HepG2 (cell line): ENCODE results near the gene MXRA7. TPM values are rescaled to one million over a fixed set of nuclear protein-coding genes. Genes with fewer than 3 reads are reported as not detected.

Experiments
- ARHGAP35 ChIP-seq: sonication (generic); formaldehyde crosslinking; IDR thresholded peaks from 2 replicates; pipeline ENCODE4 v1.9.0; 2022; ENCODE audit warnings: mild to moderate bottlenecking, inconsistent platforms, moderate library complexity, missing genetic modification reagents, borderline replicate concordance
- CEBPG ChIP-seq: IDR thresholded peaks from 2 replicates; pipeline ENCODE4 v1.6.1; 2016
- SMC3 ChIP-seq: IDR thresholded peaks from 2 replicates; pipeline ENCODE4 v1.6.1; 2011; ENCODE audit warnings: low read length, improper control_type of control experiment
- TARDBP ChIP-seq: sonication (generic); formaldehyde crosslinking; IDR thresholded peaks from 2 replicates; pipeline ENCODE4 v1.8.0; 2022; ENCODE audit warnings: mild to moderate bottlenecking, missing genetic modification reagents
- TP53 ChIP-seq: sonication (generic); formaldehyde crosslinking; conservative IDR thresholded peaks from 2 replicates; pipeline ENCODE4 v1.4.0; 2020; ENCODE audit warnings: missing genetic modification reagents
- ZEB1 ChIP-seq: IDR thresholded peaks from 2 replicates; pipeline ENCODE4 v1.6.1; 2012; ENCODE audit warnings: mild to moderate bottlenecking, low read depth, inconsistent platforms; ENCODE audit not compliant: insufficient replicate concordance
- ZNF274 ChIP-seq: sonication (generic); formaldehyde crosslinking; IDR thresholded peaks from 2 replicates; pipeline ENCODE4 v1.5.1; 2020; ENCODE audit warnings: mild to moderate bottlenecking, missing genetic modification reagents
- ZNF441 ChIP-seq: sonication (generic); formaldehyde crosslinking; IDR thresholded peaks from 2 replicates; pipeline ENCODE4 v1.7.0; 2021; ENCODE audit warnings: missing genetic modification reagents, borderline replicate concordance
- ZNF891 ChIP-seq: sonication (generic); formaldehyde crosslinking; IDR thresholded peaks from 2 replicates; pipeline ENCODE4 v1.5.0; 2020; ENCODE audit warnings: mild to moderate bottlenecking, missing genetic modification reagents
- polyA plus RNA-seq, 8 experiments: library from polyadenylated mRNA; depleted of rRNA in 3 of 8; stranded (reverse) in 7 of 8; unstranded in 1 of 8; fragments of >200 nt; fragmentation: Illumina TruSeq in 4 of 8; extraction: Trizol in 4 of 8; gene quantifications; 2 replicates each; pipeline versions ENCODE4 v1.2.1 to v1.2.3, GENCODE V29; 2011 to 2016; ENCODE audit warnings: low read depth in 4 of 8, missing spikeins in 1 of 8, mixed read lengths in 1 of 8; ENCODE audit not compliant: insufficient read depth in 1 of 8
- total RNA-seq, 5 experiments: library from RNA; depleted of rRNA; stranded (reverse); fragments of >200 nt; fragmentation: Illumina TruSeq; extraction: Trizol; gene quantifications; 2 replicates each; pipeline ENCODE4 v1.2.3, GENCODE V29; 2016; ENCODE audit warnings: low read depth in 1 of 5
- TF ChIP-seq, protein P1 (sequence below): sonication (generic); formaldehyde crosslinking; IDR thresholded peaks from 2 replicates; pipeline ENCODE4 v1.4.0; 2020; ENCODE audit warnings: low read depth, missing genetic modification reagents
- TF ChIP-seq, protein P2 (sequence below): sonication (generic); formaldehyde crosslinking; IDR thresholded peaks from 2 replicates; pipeline ENCODE4 v1.9.0; 2022; ENCODE audit warnings: low read depth, missing genetic modification reagents
- TF ChIP-seq, protein P3 (sequence below): IDR thresholded peaks from 2 replicates; pipeline ENCODE4 v1.6.1; 2016; ENCODE audit warnings: missing biosample characterization, missing genetic modification reagents, low read depth
- TF ChIP-seq, protein P4 (sequence below): sonication (generic); formaldehyde crosslinking; IDR thresholded peaks from 2 replicates; pipeline ENCODE4 v1.5.1; 2020; ENCODE audit warnings: mild to moderate bottlenecking, moderate library complexity, missing genetic modification reagents
- TF ChIP-seq, protein P5 (sequence below): sonication (generic); formaldehyde crosslinking; IDR thresholded peaks from 2 replicates; pipeline ENCODE4 v1.4.0; 2020; ENCODE audit warnings: mild to moderate bottlenecking, missing genetic modification reagents
- TF ChIP-seq, protein P6 (sequence below): sonication (generic); formaldehyde crosslinking; IDR thresholded peaks from 2 replicates; pipeline ENCODE4 v1.4.0; 2020; ENCODE audit warnings: missing genetic modification reagents, low read depth, mild to moderate bottlenecking, borderline replicate concordance
- TF ChIP-seq, protein P7 (sequence below): sonication (generic); formaldehyde crosslinking; IDR thresholded peaks from 2 replicates; pipeline ENCODE4 v1.4.0; 2020; ENCODE audit warnings: mild to moderate bottlenecking, missing genetic modification reagents

Gene MXRA7
- total and polyA plus RNA-seq, 2 of the 13 experiments (the other 11 are each of a cell fraction or from before 2014, with no cell fraction given): 44.8 to 112 TPM

DNA sequence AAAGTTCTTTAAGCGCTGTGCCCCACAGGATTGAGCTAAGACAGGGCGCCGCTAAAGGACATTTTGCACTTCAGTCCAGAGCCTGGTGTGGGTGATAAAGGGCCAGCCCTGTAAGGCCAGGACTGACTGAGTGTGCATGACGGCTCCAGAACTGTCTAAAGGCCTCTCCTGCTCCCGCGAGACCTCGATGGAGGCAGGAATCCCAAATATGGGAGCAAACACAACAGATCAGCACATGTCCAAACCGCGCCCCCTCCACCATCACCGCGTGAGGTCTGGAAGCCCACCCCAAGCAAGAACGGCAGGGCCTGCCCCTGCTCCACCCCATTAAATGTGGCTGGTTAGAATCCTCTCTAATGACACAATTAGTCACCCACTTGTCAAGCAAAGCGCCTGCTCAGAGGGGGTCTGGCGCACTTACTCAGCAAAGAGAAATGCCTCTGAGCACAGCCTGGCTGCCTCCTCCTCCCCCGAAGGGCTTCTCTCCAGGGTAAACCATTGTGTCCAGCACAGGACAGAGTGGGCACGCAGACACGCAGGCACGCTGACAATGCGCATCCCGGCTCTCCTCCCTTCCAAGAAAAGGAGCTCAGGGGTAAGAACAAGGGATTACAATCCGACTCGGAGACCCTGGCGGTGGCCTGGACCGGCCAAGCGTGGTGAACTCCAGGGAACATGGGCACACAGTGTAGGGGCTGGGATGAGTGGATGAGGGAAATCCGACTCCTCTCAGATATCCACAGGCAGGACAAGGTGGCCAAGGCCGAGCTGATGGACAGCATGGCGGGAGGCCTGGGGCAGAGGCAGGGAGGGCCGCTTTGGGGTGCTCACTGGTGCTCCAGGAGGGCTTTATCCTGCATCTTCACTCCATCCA, 1.5 kb downstream of the MXRA7 start (continued):
- TF ChIP-seq, protein P1, sequence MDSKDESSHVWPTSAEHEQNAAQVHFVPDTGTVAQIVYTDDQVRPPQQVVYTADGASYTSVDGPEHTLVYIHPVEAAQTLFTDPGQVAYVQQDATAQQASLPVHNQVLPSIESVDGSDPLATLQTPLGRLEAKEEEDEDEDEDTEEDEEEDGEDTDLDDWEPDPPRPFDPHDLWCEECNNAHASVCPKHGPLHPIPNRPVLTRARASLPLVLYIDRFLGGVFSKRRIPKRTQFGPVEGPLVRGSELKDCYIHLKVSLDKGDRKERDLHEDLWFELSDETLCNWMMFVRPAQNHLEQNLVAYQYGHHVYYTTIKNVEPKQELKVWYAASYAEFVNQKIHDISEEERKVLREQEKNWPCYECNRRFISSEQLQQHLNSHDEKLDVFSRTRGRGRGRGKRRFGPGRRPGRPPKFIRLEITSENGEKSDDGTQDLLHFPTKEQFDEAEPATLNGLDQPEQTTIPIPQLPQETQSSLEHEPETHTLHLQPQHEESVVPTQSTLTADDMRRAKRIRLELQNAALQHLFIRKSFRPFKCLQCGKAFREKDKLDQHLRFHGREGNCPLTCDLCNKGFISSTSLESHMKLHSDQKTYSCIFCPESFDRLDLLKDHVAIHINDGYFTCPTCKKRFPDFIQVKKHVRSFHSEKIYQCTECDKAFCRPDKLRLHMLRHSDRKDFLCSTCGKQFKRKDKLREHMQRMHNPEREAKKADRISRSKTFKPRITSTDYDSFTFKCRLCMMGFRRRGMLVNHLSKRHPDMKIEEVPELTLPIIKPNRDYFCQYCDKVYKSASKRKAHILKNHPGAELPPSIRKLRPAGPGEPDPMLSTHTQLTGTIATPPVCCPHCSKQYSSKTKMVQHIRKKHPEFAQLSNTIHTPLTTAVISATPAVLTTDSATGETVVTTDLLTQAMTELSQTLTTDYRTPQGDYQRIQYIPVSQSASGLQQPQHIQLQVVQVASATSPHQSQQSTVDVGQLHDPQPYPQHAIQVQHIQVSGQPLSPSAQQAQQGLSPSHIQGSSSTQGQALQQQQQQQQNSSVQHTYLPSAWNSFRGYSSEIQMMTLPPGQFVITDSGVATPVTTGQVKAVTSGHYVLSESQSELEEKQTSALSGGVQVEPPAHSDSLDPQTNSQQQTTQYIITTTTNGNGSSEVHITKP (CRISPR knock-in tag): no peak
- TF ChIP-seq, protein P2, sequence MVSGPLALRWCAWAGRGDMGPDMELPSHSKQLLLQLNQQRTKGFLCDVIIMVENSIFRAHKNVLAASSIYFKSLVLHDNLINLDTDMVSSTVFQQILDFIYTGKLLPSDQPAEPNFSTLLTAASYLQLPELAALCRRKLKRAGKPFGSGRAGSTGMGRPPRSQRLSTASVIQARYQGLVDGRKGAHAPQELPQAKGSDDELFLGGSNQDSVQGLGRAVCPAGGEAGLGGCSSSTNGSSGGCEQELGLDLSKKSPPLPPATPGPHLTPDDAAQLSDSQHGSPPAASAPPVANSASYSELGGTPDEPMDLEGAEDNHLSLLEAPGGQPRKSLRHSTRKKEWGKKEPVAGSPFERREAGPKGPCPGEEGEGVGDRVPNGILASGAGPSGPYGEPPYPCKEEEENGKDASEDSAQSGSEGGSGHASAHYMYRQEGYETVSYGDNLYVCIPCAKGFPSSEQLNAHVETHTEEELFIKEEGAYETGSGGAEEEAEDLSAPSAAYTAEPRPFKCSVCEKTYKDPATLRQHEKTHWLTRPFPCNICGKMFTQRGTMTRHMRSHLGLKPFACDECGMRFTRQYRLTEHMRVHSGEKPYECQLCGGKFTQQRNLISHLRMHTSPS: peak; percentile 16; the same call in 1 of the 2 replicates
- no peak for TF ChIP-seq ZNF891 (CRISPR knock-in tag)
- TF ChIP-seq, protein P3, sequence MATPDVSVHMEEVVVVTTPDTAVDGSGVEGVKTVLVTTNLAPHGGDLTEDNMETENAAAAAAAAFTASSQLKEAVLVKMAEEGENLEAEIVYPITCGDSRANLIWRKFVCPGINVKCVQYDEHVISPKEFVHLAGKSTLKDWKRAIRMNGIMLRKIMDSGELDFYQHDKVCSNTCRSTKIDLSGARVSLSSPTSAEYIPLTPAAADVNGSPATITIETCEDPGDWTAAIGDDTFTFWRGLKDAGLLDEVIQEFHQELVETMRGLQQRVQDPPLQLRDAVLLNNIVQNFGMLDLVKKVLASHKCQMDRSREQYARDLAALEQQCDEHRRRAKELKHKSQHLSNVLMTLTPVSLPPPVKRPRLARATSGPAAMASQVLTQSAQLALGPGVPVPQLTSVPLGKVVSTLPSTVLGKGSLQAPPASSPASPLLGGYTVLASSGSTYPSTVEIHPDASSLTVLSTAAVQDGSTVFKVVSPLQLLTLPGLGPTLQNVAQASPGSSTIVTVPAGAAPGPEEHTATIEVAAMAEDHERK (CRISPR knock-in tag): no peak
- TF ChIP-seq, protein P4, sequence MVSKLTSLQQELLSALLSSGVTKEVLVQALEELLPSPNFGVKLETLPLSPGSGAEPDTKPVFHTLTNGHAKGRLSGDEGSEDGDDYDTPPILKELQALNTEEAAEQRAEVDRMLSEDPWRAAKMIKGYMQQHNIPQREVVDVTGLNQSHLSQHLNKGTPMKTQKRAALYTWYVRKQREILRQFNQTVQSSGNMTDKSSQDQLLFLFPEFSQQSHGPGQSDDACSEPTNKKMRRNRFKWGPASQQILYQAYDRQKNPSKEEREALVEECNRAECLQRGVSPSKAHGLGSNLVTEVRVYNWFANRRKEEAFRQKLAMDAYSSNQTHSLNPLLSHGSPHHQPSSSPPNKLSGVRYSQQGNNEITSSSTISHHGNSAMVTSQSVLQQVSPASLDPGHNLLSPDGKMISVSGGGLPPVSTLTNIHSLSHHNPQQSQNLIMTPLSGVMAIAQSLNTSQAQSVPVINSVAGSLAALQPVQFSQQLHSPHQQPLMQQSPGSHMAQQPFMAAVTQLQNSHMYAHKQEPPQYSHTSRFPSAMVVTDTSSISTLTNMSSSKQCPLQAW (CRISPR knock-in tag): no peak
- TF ChIP-seq, protein P5, sequence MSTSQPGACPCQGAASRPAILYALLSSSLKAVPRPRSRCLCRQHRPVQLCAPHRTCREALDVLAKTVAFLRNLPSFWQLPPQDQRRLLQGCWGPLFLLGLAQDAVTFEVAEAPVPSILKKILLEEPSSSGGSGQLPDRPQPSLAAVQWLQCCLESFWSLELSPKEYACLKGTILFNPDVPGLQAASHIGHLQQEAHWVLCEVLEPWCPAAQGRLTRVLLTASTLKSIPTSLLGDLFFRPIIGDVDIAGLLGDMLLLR (CRISPR knock-in tag): no peak
- TF ChIP-seq, protein P6, sequence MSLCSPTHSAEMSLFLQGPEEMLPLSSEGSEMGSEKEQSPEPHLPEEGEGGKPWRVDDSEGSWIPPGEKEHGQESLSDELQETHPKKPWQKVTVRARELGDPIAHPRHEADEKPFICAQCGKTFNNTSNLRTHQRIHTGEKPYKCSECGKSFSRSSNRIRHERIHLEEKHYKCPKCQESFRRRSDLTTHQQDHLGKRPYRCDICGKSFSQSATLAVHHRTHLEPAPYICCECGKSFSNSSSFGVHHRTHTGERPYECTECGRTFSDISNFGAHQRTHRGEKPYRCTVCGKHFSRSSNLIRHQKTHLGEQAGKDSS (CRISPR knock-in tag): no peak
- TF ChIP-seq, protein P7, sequence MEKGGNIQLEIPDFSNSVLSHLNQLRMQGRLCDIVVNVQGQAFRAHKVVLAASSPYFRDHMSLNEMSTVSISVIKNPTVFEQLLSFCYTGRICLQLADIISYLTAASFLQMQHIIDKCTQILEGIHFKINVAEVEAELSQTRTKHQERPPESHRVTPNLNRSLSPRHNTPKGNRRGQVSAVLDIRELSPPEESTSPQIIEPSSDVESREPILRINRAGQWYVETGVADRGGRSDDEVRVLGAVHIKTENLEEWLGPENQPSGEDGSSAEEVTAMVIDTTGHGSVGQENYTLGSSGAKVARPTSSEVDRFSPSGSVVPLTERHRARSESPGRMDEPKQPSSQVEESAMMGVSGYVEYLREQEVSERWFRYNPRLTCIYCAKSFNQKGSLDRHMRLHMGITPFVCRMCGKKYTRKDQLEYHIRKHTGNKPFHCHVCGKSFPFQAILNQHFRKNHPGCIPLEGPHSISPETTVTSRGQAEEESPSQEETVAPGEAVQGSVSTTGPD: no peak
- no peak for TF ChIP-seq SMC3
- TF ChIP-seq CEBPG (CRISPR knock-in tag): no peak
- peak; percentile 1; the same call in 1 of the 2 replicates for TF ChIP-seq ZNF274
- no peak for TF ChIP-seq ZNF441 (CRISPR knock-in tag)
- no peak for TF ChIP-seq TP53
- 0 out of 2 replicates have a peak, but pooled peaks have one; percentile 6 for TF ChIP-seq ARHGAP35 (CRISPR knock-in tag)
- TF ChIP-seq TARDBP (CRISPR knock-in tag): no peak
- TF ChIP-seq ZEB1: no peak
